HG02798 (cell line): ENCODE data around the gene CCBE1.
"Not testable (repeated sequence)": the region's sequence is repeated elsewhere in the genome, so short reads cannot be mapped to it uniquely, and the experiment has no call there.

Experiments
- ATAC-seq: cut with Tn5 transposase; IDR thresholded peaks from one replicate; pipeline ENCODE4 v1.9.1; 2021; ENCODE audit warnings: mild to moderate bottlenecking; ENCODE audit not compliant: unreplicated experiment, poor library complexity

CCBE1 gene

GRCh38 chr18:59717291-59717690 is 20.1 kb upstream of the CCBE1 start:
- ATAC-seq: no peak

GRCh38 chr18:59715966-59716369 is 18.7 kb upstream of the CCBE1 start:
- no peak for ATAC-seq

- no peak for ATAC-seq
Observed at GRCh38 chr18:59715445-59715844, 18.2 kb upstream of the CCBE1 start.

- ATAC-seq: not testable (repeated sequence)
Observed at GRCh38 chr18:59714096-59714495, 16.9 kb upstream of the CCBE1 start.

GRCh38 chr18:59712311-59712710 is 15.1 kb upstream of the CCBE1 start:
- no peak for ATAC-seq

- ATAC-seq: no peak
Observed at GRCh38 chr18:59708988-59709387, 11.8 kb upstream of the CCBE1 start.

- ATAC-seq: no peak
Observed at GRCh38 chr18:59707306-59707705, 10.1 kb upstream of the CCBE1 start.

- ATAC-seq: no peak
Observed at GRCh38 chr18:59706499-59706898, 9.3 kb upstream of the CCBE1 start.

- no peak for ATAC-seq
Observed at GRCh38 chr18:59705145-59705544, 7.9 kb upstream of the CCBE1 start.

GRCh38 chr18:59704146-59704545 is 6.9 kb upstream of the CCBE1 start:
- ATAC-seq: no peak

GRCh38 chr18:59701272-59701671 is 4.0 kb upstream of the CCBE1 start:
- ATAC-seq: no peak

GRCh38 chr18:59700535-59700967 is 3.3 kb upstream of the CCBE1 start:
- no peak for ATAC-seq

GRCh38 chr18:59699750-59700534 is 2.7 kb upstream of the CCBE1 start:
- no peak for ATAC-seq

GRCh38 chr18:59699061-59699460 is 1.8 kb upstream of the CCBE1 start:
- no peak for ATAC-seq

- no peak for ATAC-seq
Observed at GRCh38 chr18:59696311-59697235, 650 bp downstream of the CCBE1 start.

GRCh38 chr18:59695551-59695950 is 1.7 kb downstream of the CCBE1 start:
- no peak for ATAC-seq

- no peak for ATAC-seq
Observed at GRCh38 chr18:59694824-59695223, 2.4 kb downstream of the CCBE1 start.

- ATAC-seq: no peak
Observed at GRCh38 chr18:59691996-59692395, 5.2 kb downstream of the CCBE1 start.

- ATAC-seq: no peak
Observed at GRCh38 chr18:59690996-59691395, 6.2 kb downstream of the CCBE1 start.

- ATAC-seq: no peak
Observed at GRCh38 chr18:59690186-59690982, 6.8 kb downstream of the CCBE1 start.

- ATAC-seq: no peak
Observed at GRCh38 chr18:59689756-59690155, 7.5 kb downstream of the CCBE1 start.
